NCI-H446 treated with DMSO at 0.1 percent for 48 hours (cell line): ENCODE results near the gene TRIM2.

Experiments used
- DNase-seq: peaks from one replicate; lab custom pipeline; 2025; lab: John Stamatoyannopoulos, UW

The TRIM2 gene

GRCh38 chr4:153275380-153276276, 71.4 kb downstream of the TRIM2 start:
- DNase-seq: no peak

DNA sequence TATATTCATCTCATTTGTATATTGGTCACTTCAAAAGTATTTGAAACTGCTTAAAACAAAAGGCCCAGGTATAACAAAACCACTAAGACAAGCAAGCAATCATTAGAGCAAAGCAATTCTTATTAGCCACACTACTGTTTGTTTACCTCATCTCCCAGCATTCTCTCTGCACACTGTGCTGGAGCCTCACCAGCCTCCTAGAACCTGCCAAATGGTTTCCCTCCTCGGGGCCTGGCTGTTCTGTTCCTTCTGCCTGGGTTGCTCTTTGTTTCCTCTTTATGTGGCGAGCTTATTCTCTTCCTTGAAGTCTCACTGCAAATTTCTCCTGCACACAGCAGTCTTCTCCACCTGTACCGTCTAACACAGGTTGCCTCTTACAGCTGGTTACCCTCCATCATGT, 72.7 kb downstream of the TRIM2 start:
- no peak for DNase-seq

- DNase-seq: no peak
Observed at GRCh38 chr4:153281476-153281875, 77.2 kb downstream of the TRIM2 start.

- DNase-seq: no peak
Observed at GRCh38 chr4:153282023-153282422, 77.8 kb downstream of the TRIM2 start.

GRCh38 chr4:153283260-153283659, 79.0 kb downstream of the TRIM2 start:
- no peak for DNase-seq

GRCh38 chr4:153290134-153290533, 85.9 kb downstream of the TRIM2 start:
- no peak for DNase-seq

GRCh38 chr4:153291562-153291961, 87.3 kb downstream of the TRIM2 start:
- DNase-seq: no peak

- no peak for DNase-seq
Observed at GRCh38 chr4:153292897-153293741, 88.9 kb downstream of the TRIM2 start.

- no peak for DNase-seq
Observed at GRCh38 chr4:153293742-153294057, 89.5 kb downstream of the TRIM2 start.

DNA sequence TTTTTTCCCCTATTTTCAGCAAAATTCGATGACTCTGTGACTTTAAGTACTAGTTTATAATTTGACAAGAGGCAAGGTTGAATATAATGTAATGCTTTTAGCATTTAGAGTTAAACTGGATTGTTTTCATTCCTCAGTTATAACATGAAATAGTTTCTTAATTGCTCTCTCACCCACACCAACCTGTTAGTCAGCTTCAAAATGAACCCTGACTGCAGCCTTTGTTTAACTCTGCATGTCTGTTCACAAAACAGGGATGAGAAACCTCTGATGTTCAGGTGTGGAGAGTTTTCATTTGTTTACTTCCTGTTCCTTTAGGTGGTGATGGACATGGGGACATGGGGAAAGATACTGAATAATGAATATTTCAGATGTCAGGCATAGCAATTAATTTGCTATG, 90.4 kb downstream of the TRIM2 start:
- DNase-seq: no peak

DNA sequence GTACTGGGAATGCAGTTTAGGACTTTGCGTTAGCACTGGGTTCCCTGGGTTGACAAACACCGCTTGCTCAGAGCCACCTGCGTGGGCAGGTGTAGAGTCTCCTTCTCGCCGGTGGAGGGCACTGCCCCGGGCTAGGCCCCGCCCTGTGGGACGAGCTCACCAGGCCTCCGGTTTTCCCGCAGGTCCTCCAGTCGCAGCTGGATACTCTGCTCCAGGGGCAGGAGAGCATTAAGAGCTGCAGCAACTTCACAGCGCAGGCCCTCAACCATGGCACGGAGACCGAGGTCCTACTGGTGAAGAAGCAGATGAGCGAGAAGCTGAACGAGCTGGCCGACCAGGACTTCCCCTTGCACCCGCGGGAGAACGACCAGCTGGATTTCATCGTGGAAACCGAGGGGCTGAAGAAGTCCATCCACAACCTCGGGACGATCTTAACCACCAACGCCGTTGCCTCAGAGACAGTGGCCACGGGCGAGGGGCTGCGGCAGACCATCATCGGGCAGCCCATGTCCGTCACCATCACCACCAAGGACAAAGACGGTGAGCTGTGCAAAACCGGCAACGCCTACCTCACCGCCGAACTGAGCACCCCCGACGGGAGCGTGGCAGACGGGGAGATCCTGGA, 91.0 kb downstream of the TRIM2 start:
- no peak for DNase-seq

DNA sequence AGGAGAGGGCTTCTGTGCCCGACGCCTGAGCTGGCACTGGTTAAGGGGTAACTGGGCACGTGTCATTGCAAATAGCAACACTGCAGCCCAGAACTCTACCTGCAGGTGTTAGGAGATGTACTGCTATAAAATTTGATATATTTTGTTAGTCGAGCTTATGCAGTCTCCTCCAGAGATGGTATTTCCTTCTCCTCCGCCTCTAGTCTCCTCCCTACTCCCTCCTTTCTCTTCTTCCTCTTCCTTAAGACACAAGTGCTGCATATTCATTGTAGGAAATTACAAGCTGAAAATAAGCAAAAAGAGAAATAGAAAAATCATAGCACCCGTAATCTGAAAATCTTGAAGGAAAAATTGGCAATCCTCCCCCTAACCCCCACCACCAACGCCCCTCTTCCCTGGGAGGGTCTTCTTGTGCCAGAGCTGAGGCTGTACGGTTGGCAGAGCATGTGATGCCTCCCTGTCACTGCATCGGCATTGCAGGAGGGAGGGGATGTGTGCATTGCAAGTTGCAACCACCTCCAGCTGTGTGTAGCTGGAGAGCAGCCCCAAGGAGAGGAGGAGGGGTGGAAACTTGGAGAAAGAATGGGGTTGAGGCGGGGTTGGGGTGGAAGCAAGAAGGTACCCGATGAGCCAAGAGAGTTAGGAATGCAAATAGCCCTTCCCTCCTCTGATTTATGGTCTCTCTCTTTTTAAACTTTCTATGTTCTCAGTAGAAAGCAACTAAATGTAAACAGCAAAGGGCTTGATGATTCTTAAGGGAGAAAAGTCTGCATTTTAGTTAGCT, 92.0 kb downstream of the TRIM2 start:
- no peak for DNase-seq

DNA sequence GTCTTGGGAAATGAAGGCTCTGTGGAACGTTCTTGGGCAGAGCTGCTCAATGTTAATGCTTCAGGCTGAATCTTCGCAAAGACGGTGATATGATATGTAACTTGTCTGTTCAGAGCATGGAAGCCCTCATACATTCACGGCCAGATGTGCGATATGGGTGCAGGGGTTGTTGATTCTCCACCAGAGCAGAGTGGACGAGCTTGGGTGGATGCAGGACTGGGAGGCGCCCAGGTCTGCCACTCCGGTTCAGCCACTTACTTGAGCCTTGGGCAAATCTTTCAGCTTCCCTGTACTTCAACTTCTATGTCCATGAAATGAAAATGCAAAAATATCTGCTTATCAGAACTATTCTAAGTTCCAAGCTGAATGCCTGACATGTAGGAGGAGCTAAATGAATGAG, 92.9 kb downstream of the TRIM2 start:
- no peak for DNase-seq

- DNase-seq: no peak
Observed at GRCh38 chr4:153310793-153311192, 106.5 kb downstream of the TRIM2 start.

DNA sequence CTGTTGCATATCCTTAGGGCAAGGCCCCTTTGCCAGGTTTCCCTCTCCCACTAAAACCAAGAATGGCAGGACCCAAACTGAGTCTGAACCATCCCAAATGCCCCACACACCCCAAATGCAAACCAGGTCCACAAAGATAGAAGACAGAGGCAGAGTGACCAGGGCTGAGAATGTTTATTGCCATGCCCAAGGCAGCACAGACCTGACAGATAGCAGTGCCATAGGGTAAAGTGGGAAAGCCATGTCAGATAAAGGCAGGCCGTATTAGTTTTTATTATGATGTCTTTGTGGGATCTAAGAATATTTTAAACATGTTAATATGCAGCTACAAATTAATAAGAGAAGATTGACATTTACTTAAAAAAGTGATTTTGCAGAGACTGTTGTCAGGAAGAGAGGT, 110.7 kb downstream of the TRIM2 start:
- no peak for DNase-seq

- peak; percentile 13 for DNase-seq
Observed at GRCh38 chr4:153318696-153319320, 114.6 kb downstream of the TRIM2 start.

- DNase-seq: no peak
Observed at GRCh38 chr4:153322791-153323190, 118.5 kb downstream of the TRIM2 start.

GRCh38 chr4:153324046-153324445, 119.8 kb downstream of the TRIM2 start:
- no peak for DNase-seq

DNA sequence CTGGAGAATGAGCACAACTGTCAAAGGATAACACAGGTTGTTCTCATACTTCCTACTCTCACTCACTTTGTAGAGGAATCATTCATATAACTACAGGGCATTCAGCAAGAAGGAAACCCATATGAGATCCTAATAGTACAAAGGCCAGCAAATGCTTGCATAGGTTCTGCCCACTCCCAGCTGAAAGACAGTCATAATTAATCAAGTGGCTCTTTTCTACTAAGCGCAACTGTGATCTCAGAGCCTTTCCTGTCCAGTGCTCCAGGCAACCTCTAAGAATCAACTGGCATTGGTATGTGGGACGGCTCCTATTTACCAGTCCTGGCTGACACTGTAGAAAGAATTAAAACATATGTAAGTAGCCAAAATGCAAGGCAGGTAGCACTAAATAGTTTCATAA, 121.3 kb downstream of the TRIM2 start:
- no peak for DNase-seq

GRCh38 chr4:153326513-153326912, 122.3 kb downstream of the TRIM2 start:
- no peak for DNase-seq

- no peak for DNase-seq
Observed at GRCh38 chr4:153327247-153327646, 123.0 kb downstream of the TRIM2 start.

DNA sequence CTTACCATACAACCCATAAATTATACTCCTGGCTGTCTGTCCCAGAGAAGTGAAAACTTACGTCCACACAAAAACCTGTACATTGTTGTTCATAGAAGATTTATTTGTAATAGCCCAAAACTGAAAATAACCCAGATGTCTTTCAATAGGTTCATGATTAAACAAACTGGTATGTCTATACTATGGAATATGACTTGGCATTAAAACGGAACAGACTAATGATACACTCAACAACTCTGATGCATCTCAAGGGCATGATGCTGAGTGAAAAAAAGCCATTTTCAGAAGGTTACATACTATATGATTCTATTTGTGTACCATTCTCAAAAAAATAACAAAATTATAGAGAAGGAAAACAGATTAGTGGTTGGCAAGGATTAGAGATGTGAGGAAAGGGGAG, 128.7 kb downstream of the TRIM2 start:
- no peak for DNase-seq
